ENCODE results near the gene C2CD3.

DNA sequence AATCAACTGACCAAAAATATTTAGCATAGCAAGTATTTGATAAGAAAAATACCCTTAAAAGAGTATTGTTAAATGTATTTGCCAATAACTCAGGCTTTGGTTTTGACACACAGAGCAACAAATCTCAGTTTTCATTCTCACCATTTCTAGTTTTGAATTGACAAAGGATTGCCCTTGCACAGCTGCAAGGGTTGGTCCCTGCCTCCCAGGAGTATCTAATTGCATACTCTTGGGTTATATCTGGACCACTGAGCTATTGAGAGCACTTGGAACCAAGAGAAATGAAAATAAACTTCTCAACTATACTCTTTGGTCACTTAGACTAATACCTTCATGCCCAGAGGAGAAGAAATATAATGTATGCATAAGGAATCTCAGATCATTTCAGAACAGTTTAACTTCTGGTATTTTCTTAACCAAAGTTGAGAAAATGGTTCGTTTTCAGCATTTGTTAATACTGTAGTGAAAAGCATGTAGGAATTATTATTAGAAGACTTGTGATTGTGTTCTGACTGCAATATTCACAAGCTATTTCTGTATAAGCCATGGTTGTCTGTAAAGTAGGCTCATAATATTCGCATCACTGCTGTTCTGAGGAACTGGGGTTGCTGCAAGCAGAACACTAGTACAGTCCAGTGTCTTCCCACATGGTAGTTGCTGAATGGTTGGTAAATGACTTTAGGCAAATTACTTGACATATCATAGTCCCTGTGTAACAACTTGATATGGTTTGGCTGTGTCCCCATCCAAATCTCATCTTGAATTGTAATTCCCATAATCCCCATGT, 7.9 kb downstream of the C2CD3 start:
- TF ChIP-seq, protein P1, sequence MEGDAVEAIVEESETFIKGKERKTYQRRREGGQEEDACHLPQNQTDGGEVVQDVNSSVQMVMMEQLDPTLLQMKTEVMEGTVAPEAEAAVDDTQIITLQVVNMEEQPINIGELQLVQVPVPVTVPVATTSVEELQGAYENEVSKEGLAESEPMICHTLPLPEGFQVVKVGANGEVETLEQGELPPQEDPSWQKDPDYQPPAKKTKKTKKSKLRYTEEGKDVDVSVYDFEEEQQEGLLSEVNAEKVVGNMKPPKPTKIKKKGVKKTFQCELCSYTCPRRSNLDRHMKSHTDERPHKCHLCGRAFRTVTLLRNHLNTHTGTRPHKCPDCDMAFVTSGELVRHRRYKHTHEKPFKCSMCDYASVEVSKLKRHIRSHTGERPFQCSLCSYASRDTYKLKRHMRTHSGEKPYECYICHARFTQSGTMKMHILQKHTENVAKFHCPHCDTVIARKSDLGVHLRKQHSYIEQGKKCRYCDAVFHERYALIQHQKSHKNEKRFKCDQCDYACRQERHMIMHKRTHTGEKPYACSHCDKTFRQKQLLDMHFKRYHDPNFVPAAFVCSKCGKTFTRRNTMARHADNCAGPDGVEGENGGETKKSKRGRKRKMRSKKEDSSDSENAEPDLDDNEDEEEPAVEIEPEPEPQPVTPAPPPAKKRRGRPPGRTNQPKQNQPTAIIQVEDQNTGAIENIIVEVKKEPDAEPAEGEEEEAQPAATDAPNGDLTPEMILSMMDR (IDR thresholded peaks at IDR 0.05) = no peak
- TF ChIP-seq POLR2A (IDR thresholded peaks at IDR 0.05) = no peak

All from body of pancreas (tissue), 4 donors.